GM12878 (cell line): Measurements from ENCODE around the gene TMEM53.

Source experiments
- CBFB ChIP-seq: IDR thresholded peaks from 2 replicates; pipeline ENCODE4 v1.6.1; 2016; ENCODE audit warnings: antibody characterized with exemption, low read depth
- USF1 ChIP-seq: IDR thresholded peaks from 2 replicates; pipeline ENCODE4 v1.6.1; 2011; ENCODE audit warnings: borderline replicate concordance, low read depth, mild to moderate bottlenecking, moderate library complexity, mixed read lengths, low read length; ENCODE audit not compliant: insufficient read depth; ENCODE audit errors: extremely low read length
- ZNF274 ChIP-seq: IDR thresholded peaks from one replicate; pipeline ENCODE4 v1.8.0; 2011; ENCODE audit not compliant: insufficient read length, insufficient read depth

GRCh38 chr1:44696789-44697345, 22.6 kb upstream of the TMEM53 start:
- no peak for TF ChIP-seq ZNF274
- no peak for TF ChIP-seq CBFB
- TF ChIP-seq USF1: no peak
